HG03066 (cell line): ENCODE data around the gene S1PR3.
"Not testable (repeated sequence)": the region's sequence is repeated elsewhere in the genome, so short reads cannot be mapped to it uniquely, and the experiment has no call there.

Source experiments
- ATAC-seq: cut with Tn5 transposase; IDR thresholded peaks from one replicate; pipeline ENCODE4 v1.9.1; 2021; ENCODE audit warnings: low read depth; ENCODE audit not compliant: unreplicated experiment

S1PR3 gene

DNA sequence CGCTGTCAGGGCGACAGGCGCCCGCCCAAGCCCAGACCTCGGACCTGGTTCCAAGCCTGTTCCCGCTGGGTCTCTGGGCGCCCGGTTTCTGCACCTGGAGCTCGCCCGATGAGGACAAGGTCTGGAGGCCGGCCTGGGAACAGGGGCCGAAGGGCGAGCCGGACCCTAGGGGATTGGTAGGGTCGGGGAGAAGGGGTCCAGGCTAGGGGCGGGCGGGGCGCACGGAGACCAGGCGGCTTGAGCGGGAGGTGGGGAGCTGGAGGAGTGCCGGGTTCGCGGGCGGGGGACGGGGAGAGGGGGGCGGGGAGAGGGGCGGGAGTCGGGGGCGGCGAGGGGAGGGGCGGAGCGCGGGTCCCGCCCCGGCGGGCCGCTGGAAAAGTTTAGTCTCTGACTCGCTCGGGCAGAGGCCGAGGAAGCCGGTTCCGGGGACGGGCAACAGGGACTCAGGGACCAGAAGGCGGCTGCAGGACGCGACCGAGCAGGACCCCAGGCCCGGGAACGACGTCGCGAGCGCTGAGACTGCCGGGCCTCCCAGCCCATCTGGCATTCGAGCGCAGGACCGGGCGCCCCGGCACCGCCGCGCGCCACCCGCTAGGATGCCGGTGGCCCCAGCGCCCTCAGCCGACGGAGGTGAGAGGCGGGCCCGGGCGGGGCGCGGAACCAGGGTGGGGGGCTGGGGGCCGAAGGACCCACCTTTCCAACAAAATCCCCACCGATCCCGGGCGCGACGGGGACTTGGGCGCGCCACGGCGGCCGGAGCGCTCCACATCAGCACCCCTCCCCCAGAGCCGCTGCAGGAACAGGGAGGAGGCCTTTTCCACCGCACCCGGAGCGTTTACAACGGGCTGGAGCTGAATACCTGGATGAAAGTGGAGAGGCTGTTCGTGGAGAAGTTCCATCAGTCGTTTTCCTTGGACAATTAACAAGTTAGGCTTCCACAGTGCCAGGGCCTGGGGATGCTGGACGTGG, at the start of gene S1PR3:
Gene S1PR3, plus strand, starts transcription at position 403 of the 969 bp plus-strand sequence. CDS start 9,733 bp downstream, outside the sequence.
- no peak for ATAC-seq

DNA sequence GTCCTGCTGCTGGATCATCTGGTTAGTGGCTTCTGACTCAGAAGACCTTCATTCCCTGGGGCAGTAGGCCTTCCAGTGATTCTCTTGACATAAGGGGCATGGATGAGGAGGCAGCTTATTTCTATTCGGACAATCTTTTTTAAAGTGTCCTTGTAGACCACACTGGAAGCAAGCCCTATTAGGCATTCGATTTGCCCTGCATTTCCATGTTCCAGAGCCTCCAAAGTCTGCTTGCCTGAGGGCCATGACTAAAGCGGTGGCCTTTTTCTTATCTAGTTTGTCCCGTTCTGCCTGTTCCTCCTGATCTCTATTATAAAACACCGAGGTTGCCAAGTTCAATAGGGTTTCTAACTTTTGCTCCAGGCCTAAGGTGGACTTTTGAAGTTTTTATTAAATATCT, 49.7 kb upstream of the S1PR3 start:
- not testable (repeated sequence) for ATAC-seq

GRCh38 chr9:88942411-88942810, 48.9 kb upstream of the S1PR3 start:
- no peak for ATAC-seq

DNA sequence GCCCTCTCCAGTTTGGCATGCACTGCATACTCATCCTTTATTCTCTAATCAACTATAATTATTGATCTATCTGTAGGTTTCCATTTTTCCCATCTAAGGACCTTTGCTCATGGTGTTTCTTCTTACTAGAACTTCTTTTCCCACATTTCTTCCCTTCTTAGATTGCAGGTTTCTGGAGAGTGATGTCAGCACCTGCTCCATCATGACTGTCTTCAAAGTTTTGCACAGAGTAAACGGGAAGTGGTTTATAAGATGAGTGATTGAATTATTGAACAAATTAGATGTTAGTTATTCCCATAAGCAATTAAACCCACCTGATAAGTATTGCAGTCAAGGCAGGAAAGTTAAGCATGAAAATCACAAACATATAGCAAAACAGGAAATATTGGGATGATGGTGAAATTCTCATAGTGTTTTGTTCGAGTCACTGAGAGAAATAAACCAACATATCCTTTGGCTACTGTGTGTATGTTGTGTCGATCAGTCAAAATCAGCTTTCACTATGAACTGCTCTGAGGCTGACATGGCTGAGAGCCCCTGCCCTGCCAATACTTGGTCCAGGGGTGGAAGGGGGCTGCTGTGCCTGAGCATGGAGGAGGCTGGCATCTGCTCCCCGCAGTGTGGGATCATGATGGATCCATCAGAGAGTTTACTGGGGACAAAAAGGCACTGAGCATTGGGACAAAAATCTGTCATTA, 45.5 kb upstream of the S1PR3 start:
- no peak for ATAC-seq

DNA sequence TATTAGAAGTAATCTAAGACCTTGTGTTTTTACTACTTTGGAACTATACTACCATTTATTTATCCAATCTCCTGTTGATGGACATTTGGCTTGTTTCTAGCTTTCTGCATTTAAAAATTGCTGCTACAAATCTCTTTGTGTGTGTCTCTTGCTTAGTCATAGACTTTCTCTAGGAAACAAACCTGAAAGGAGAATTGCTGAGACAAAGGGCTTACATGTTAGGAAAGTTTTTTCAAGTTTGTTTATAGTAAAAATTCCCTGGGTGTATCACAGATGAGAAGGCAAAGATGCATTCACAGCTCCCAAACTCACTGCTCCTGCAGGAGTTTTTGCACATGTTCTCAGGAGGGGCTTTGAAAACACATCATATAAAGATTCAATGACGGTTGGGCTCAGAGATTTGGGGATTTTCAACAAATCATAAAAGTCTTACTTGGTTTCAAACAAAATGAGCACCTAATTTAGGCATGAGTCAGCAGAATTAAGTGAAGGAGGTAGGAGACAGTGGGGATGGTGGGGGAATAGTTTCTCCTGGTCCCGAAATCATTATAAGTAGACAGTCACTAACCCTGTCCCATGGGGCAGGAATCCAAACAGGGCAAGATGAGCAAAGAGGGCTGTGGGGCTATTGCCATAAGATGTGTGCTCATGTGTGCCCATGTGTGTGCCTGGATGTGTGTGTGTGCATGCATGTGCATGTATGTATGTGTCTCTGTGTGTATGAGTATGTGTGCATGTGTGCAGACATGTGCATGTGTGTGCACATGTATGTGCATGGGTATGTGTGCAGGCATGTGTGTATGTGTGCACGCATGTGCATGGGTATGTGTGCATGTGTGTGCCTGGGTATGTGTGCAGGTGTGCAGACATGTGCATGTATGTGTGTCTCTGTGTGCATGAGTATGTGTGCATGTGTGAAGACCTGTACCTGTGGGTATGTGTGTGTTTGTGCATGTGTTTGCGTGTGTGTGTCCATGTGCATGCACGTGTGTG, 43.4 kb upstream of the S1PR3 start:
- ATAC-seq, result no peak

DNA sequence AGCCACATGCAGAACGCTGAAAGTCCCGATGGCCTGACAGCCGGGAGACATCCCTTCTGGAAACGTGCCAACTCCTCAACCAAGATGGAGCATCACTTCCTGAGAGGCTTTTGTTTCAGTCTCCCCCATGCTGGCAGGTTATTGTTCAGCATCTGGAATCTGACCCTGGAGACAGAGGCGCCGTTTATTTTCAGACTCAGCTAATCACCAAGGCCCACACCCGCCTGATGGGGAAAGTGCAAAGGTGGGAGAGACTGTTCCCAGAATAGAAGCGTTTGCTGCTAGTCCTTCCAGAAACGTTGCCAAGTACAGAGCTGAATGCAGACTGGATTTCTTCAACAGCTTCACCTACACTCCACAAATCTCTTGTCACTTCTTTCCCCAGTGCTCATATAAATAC, 41.8 kb upstream of the S1PR3 start:
- ATAC-seq, result no peak

- no peak for ATAC-seq
These were observed 41.3 kb upstream of the S1PR3 start for GRCh38 chr9:88949961-88950340.

DNA sequence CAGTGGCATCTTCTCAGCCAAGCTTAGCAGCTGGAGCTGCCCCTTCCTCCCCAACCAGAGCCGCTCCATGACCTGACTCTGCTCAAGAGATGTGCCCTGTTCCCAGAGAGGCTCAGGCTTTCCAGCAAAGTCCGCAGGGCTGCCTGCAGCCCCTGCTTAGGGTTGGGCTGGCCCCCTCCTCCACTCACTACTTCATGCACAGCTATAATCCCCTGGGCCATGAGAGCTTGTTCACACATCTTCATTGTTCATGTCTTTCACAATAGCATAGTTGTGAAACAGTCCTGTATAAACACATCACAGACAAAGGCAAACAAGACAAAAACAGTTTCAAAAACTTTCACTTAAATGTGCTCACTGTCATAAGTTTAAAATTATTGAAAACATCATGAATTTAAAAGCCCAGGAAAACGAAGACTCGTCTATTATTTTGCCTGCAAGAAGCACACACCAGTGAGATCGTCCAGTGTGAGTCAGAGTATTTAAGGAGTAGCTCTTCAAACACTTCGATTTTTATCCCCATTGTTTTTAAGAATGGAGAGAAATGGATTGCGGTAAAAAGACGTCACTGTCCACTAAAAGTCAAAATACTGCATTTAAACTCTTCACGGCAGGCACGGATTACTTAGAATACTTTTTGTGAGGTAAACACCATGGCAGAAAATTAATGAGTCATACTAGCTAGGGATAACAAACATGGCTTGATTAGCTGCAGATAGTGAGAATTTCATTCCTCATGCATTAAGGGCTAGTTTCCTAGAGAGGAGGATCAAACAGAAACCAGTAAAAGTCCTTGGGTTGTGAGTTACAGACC, 40.7 kb upstream of the S1PR3 start:
- ATAC-seq, result no peak

DNA sequence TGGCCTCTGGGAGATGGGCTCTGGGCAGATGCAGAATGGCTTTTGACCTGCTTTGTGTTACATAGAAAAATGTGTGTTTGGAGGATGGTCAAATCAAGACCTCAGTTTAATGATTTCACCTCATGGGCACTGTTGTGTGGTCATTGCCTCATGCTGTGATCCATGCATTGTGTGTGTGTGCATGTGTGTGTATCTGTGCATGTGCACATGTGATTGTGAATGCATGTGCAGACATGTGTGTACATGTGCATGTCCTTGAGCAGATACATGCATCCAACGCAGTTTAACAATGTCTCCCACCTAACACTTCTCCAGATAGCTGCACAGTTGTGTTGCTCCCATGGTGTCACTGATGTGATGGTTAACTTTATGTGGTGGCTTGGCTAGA, 40.1 kb upstream of the S1PR3 start:
- ATAC-seq, result no peak

DNA sequence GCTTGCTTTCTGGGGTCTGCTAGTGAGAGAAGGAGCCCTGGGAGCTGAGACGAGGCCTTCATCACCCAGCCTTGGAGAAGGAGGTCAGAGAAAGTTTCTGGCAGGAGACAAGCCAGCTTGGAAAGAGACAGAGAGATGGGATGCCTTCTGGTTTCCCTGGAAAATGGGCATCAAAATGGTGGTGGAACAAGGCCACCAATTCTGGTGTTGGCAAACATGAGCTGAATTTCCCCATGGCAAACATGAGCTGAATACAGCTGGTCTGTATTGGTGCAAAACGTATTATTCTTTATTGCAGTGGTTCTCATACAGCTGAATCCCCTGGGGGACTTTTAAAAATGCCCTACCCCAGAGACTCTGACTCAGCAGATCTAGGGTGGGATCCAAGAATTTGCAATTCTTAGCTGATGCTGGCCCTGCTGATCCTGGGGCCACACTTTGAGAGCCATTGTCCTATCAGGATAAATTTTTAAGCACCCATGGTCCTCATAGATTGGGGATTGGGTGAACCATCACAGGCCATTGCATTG, 39.1 kb upstream of the S1PR3 start:
- ATAC-seq, result no peak

DNA sequence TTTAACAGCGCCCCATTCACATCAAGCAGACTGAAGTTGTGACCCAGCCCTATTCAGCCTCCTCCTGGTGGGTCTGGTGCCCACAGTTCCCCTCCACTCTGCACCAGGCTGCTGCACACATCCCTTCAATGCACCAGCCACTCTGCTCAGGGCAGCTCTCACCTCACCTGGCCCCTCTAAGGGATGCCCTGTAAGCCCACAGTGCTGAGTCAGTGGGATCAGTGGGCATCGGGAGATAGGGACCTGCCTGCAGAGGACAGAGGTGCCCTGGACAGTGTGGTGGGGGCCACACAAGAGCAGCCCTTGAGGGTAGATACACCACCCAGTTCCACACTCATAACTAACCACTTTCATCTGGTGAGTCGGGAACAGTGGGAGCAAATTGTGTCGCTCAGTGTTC, 38.3 kb upstream of the S1PR3 start:
- no peak for ATAC-seq

DNA sequence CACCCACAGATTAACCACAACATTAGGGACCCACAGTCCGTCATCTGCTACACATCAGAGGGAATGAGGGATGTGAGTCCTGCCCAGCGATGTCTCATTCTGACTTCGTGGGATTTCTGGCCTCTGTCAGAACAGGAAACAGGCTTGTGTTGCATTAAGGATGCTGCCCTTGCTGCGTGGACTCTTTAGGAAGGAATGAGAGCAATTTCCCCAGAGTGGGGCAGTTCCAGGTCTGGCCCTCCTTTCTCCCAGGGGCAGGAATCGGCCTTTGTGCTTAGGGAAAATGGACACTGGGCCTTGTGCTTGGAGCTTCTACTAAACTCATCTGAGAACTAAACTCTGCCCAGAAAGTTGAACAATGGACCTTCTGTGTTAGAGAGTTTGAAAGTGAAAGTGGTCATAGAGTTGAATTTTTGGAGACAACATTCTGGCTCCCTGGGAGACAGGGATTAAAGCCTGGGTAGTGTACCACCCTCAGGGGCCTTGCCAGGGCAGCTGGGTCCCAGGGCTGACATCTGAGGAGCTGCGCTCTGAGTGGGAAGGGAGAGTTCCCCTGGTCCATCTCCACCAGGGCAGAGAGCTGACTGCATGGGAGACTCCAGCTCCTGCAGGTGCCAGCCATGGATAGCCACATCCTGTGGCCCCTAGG, 37.8 kb upstream of the S1PR3 start:
- ATAC-seq, result no peak

DNA sequence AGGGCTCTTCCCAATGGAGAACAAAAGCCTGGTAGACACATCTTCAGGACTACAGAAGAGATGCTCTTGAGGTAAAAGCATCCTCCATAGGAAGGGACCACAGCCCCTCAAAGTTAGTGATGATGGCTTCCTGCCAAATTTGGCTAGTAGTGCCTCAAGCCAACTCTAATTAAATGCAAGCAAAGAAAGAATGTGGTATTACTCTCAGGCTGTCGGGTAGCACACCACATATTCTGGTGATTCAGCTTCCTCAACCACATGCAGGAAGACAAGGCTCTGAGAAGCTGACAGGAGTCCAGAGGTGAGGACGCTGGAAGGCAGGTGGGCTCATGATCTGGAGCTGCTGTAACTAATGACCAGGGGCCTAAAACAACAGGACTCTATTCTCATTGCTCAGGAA, 37.2 kb upstream of the S1PR3 start:
- no peak for ATAC-seq

GRCh38 chr9:88957526-88957925, 33.7 kb upstream of the S1PR3 start:
- no peak for ATAC-seq

DNA sequence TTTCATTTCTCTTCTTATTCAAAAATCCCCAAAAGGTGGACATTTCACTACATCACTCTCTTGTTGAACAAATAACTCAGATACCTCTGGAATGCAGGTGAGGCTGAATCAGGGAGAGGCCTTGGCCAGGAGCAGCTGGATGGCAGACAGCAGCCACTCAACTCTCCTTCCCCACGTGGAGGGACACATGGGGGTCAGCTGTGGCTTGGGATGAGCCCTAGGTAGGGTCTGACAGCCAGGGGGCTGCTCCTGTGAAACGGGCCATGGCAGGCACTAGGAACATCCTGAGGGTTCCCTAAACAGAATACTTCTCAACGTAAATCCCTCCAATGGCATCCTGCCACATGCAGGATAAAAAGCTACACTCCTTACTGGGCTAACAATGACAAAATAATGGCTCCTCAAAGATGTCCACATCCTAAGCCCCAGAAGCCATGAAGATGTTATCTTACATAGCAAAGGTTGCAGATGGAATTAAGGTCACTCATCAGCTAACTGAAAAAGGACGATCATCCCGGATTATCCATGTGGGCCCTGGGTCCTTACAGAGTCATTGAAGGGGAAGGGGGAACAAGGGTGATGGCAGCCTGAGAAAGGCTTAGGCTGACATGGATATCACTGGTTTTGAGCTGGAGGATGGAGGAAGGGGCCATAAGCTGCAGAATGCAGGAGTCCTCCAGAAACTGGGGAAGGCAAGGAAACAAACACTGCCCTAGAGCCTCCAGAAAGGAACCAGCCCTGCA, 31.4 kb upstream of the S1PR3 start:
- no peak for ATAC-seq

DNA sequence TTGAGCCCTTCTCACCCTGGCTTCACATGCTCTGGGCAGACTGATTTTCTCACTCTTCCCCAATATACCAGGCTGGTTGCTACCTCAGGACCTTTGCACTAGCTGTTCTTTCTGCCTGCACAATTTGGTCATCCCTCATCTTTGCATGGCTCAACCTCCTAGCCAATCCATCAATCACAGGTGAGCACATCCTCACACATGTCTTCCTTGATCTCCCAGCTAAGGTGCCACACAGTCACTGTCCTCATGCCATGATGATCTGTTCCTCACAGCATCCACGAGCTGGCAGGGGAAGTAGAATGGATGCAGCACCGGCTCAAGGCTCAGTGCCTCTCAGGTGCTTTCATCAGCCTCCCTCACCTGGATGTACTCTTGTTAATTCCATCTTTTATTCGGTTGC, 30.6 kb upstream of the S1PR3 start:
- ATAC-seq, result no peak

- ATAC-seq, result no peak
These were observed 25.8 kb upstream of the S1PR3 start for GRCh38 chr9:88965473-88965872.

GRCh38 chr9:88966894-88967676, 24.2 kb upstream of the S1PR3 start:
- ATAC-seq, result no peak
